ENCODE results near the gene LYSMD4. TPM values are rescaled to one million over a fixed set of nuclear protein-coding genes. Genes with fewer than 3 reads are reported as not detected.

LYSMD4 gene
- total RNA-seq, 2 donors from 2014 or later = 6.8 to 9.7 TPM

GRCh38 chr15:99706557-99707303 lies 26.5 kb downstream of the LYSMD4 start:
- Histone ChIP-seq H3K9me3 (no peaks in the 10 kb centered on the region), H3K27me3 (replicated peaks; ENCODE audit: insufficient read depth) (no peaks in the 10 kb centered on the region), H3K4me3 (peak overlapping the region; percentile 59), H3K36me3 (peaks cover 9% of the 10 kb centered on the region), H3K4me1 (ENCODE audit: control insufficient read depth in 1 of 2, low read depth in 2 of 2) (peaks cover 25 to 43% of the 10 kb centered on the region in 2 donors), H3K27ac (peak overlapping the region; percentile 81 to 86)
- no peak for ATAC-seq (ENCODE audit: insufficient number of reproducible peaks, low FRiP score, low read depth)
- no peak for TF ChIP-seq CTCF (IDR thresholded peaks at IDR 0.05)
- DNase-seq (ENCODE audit: low spot score) = no peak

GRCh38 chr15:99704444-99704838 lies 28.8 kb downstream of the LYSMD4 start:
- Histone ChIP-seq H3K4me1 (ENCODE audit: control insufficient read depth in 1 of 2, low read depth in 2 of 2) (peaks cover 23 to 35% of the 10 kb centered on the region in 2 donors), H3K27ac (peak overlapping the region; percentile 82 to 86), H3K36me3 (no peaks in the 10 kb centered on the region), H3K27me3 (replicated peaks; ENCODE audit: insufficient read depth) (no peaks in the 10 kb centered on the region), H3K9me3 (no peaks in the 10 kb centered on the region), H3K4me3 (no peak overlapping the region)
- no peak for DNase-seq (ENCODE audit: low spot score)
- peak; percentile 70 for TF ChIP-seq CTCF (IDR thresholded peaks at IDR 0.05)
- ATAC-seq (ENCODE audit: insufficient number of reproducible peaks, low FRiP score, low read depth) = no peak

GRCh38 chr15:99703603-99704443 lies 29.4 kb downstream of the LYSMD4 start:
- peak overlapping the region; percentile 82 to 86 for H3K27ac ChIP-seq
- ATAC-seq (ENCODE audit: insufficient number of reproducible peaks, low FRiP score, low read depth) (peak; percentile 86), DNase-seq (ENCODE audit: low spot score) (no peak)
- TF ChIP-seq CTCF (IDR thresholded peaks at IDR 0.05) = peak; percentile 77
- H3K4me3 ChIP-seq = peak overlapping the region; percentile 50
- H3K4me1 ChIP-seq (ENCODE audit: control insufficient read depth in 1 of 2, low read depth in 2 of 2) = peaks cover 17 to 29% of the 10 kb centered on the region in 2 donors
- H3K36me3 ChIP-seq = no peaks in the 10 kb centered on the region
- no peaks in the 10 kb centered on the region for H3K27me3 ChIP-seq (replicated peaks; ENCODE audit: insufficient read depth)
- H3K9me3 ChIP-seq = no peaks in the 10 kb centered on the region

GRCh38 chr15:99702895-99703602 lies 30.2 kb downstream of the LYSMD4 start:
- peak overlapping the region; percentile 73 to 86 for H3K27ac ChIP-seq
- H3K4me1 ChIP-seq (ENCODE audit: control insufficient read depth in 1 of 2, low read depth in 2 of 2) = peaks cover 11 to 21% of the 10 kb centered on the region in 2 donors
- H3K36me3 ChIP-seq = no peaks in the 10 kb centered on the region
- ATAC-seq (ENCODE audit: insufficient number of reproducible peaks, low FRiP score, low read depth) = peak; percentile 10
- H3K9me3 ChIP-seq = no peaks in the 10 kb centered on the region
- DNase-seq (ENCODE audit: low spot score) = no peak
- H3K27me3 ChIP-seq (replicated peaks; ENCODE audit: insufficient read depth) = no peaks in the 10 kb centered on the region
- H3K4me3 ChIP-seq = peak overlapping the region; percentile 10
- TF ChIP-seq CTCF (IDR thresholded peaks at IDR 0.05) = no peak

- H3K4me3 ChIP-seq = no peak overlapping the region
- ATAC-seq (ENCODE audit: insufficient number of reproducible peaks, low FRiP score, low read depth) = no peak
- no peak for TF ChIP-seq CTCF (IDR thresholded peaks at IDR 0.05)
- H3K9me3 ChIP-seq = no peaks in the 10 kb centered on the region
- H3K4me1 ChIP-seq (ENCODE audit: control insufficient read depth in 1 of 2, low read depth in 2 of 2) = no peaks in the 10 kb centered on the region
- H3K27ac ChIP-seq = no peak overlapping the region
- DNase-seq (ENCODE audit: low spot score) = no peak
- H3K36me3 ChIP-seq = peaks cover 32% of the 10 kb centered on the region
- no peaks in the 10 kb centered on the region for H3K27me3 ChIP-seq (replicated peaks; ENCODE audit: insufficient read depth)
These were observed 37.1 kb downstream of the LYSMD4 start for GRCh38 chr15:99696096-99696495.

All from thoracic aorta (tissue), 2 donors.